Trophoblast cell (in vitro differentiated cells and primary cell): ENCODE measurements around the gene C8G.

ENCODE experiments used
- DNase-seq, 2 donors: peaks; one replicate each; pipeline ENCODE4 v3.0.0-alpha.2; 2016
- H2AFZ ChIP-seq: 2 replicates; pipeline ENCODE4 v1.6.1; 2013; ENCODE audit warnings: low read length, moderate library complexity, mild to moderate bottlenecking; ENCODE audit not compliant: insufficient read depth, poor library complexity
- H2AK5ac ChIP-seq: 2 replicates; pipeline ENCODE4 v1.6.1; 2013; ENCODE audit warnings: mild to moderate bottlenecking, low read length
- H2BK120ac ChIP-seq: 2 replicates; pipeline ENCODE4 v1.6.1; 2013; ENCODE audit warnings: low read length, mild to moderate bottlenecking, moderate library complexity; ENCODE audit not compliant: insufficient read depth, poor library complexity
- H2BK12ac ChIP-seq: 2 replicates; pipeline ENCODE4 v1.6.1; 2013; ENCODE audit warnings: mild to moderate bottlenecking, low read length, moderate library complexity
- H2BK5ac ChIP-seq: 2 replicates; pipeline ENCODE4 v1.6.1; 2013; ENCODE audit warnings: low read length, low read depth, moderate library complexity, mild to moderate bottlenecking; ENCODE audit not compliant: poor library complexity
- H3K14ac ChIP-seq: 2 replicates; pipeline ENCODE4 v1.6.1; 2013; ENCODE audit warnings: mild to moderate bottlenecking, low read length
- H3K18ac ChIP-seq: 2 replicates; pipeline ENCODE4 v1.6.1; 2013; ENCODE audit warnings: mild to moderate bottlenecking, low read length
- H3K23ac ChIP-seq: 2 replicates; pipeline ENCODE4 v1.6.1; 2013; ENCODE audit warnings: low read length
- H3K27ac ChIP-seq: 2 replicates; pipeline ENCODE4 v1.5.1; 2013; ENCODE audit warnings: low read depth, mild to moderate bottlenecking, inconsistent platforms, low read length, moderate library complexity
- H3K27me3 ChIP-seq: 2 replicates; pipeline ENCODE4 v1.6.1; 2013; ENCODE audit warnings: inconsistent platforms, mild to moderate bottlenecking, low read length, moderate library complexity; ENCODE audit not compliant: insufficient read depth
- H3K36me3 ChIP-seq, 2 experiments: 1 replicate in 1 of 2; 2 replicates in 1 of 2; pipeline ENCODE4 v1.6.1; 2013; ENCODE audit warnings: low read length in 2 of 2, mild to moderate bottlenecking in 2 of 2, moderate library complexity in 1 of 2; ENCODE audit not compliant: insufficient read depth in 2 of 2, control insufficient read depth in 1 of 2
- H3K4ac ChIP-seq: 2 replicates; pipeline ENCODE4 v1.6.1; 2013; ENCODE audit warnings: low read depth, mild to moderate bottlenecking, low read length, moderate library complexity
- H3K4me1 ChIP-seq, 2 experiments: 1 replicate in 1 of 2; 2 replicates in 1 of 2; pipeline ENCODE4 v1.6.1; 2013; ENCODE audit warnings: low read length in 2 of 2, mild to moderate bottlenecking in 2 of 2, moderate library complexity in 1 of 2; ENCODE audit not compliant: insufficient read depth in 2 of 2, control insufficient read depth in 1 of 2
- H3K4me2 ChIP-seq: 2 replicates; pipeline ENCODE4 v1.6.1; 2013; ENCODE audit warnings: inconsistent platforms, mild to moderate bottlenecking, low read length, moderate library complexity
- H3K4me3 ChIP-seq: 2 replicates; pipeline ENCODE4 v1.5.1; 2013; ENCODE audit warnings: mild to moderate bottlenecking, low read depth, low read length, inconsistent platforms
- H3K79me1 ChIP-seq: one replicate; pipeline ENCODE4 v1.6.1; 2013; ENCODE audit warnings: low read length
- H3K79me2 ChIP-seq: 2 replicates; pipeline ENCODE4 v1.6.1; 2013; ENCODE audit warnings: low read length, mild to moderate bottlenecking; ENCODE audit not compliant: control insufficient read depth, insufficient read depth, poor library complexity
- H3K9ac ChIP-seq: 2 replicates; pipeline ENCODE4 v1.6.1; 2013; ENCODE audit warnings: mild to moderate bottlenecking, low read length
- H3K9me3 ChIP-seq: 2 replicates; pipeline ENCODE4 v1.6.1; 2013; ENCODE audit warnings: low read depth, mild to moderate bottlenecking, control low read depth, inconsistent platforms, low read length; ENCODE audit not compliant: insufficient read depth
- H4K12ac ChIP-seq: 2 replicates; pipeline ENCODE4 v1.6.1; 2013; ENCODE audit warnings: low read depth, mild to moderate bottlenecking, low read length, moderate library complexity
- H4K8ac ChIP-seq: 2 replicates; pipeline ENCODE4 v1.6.1; 2013; ENCODE audit warnings: low read depth, mild to moderate bottlenecking, low read length, moderate library complexity
- H4K91ac ChIP-seq: one replicate; pipeline ENCODE4 v1.6.1; 2013; ENCODE audit warnings: low read depth, mild to moderate bottlenecking, low read length, moderate library complexity
- WGBS: extraction: QIAGEN DNeasy Blood & Tissue Kit; methylation state at CpG from one replicate; pipeline ENCODE4 v1.1.7; 2013; ENCODE audit warnings: missing lambda C conversion rate; ENCODE audit not compliant: insufficient read length, insufficient coverage; ENCODE audit errors: extremely low coverage; 5-methylcytosine and 5-hydroxymethylcytosine counted together

C8G gene

GRCh38 chr9:136978865-136979544 is 34.0 kb downstream of the C8G start:
- H3K23ac ChIP-seq, result no peak overlapping the region
- no peak overlapping the region for H3K14ac ChIP-seq
- no peaks in the 10 kb centered on the region for H3K79me1 ChIP-seq
- H3K27me3 ChIP-seq, result no peaks in the 10 kb centered on the region
- peaks cover 5% of the 10 kb centered on the region for H3K9me3 ChIP-seq
- H4K12ac ChIP-seq, result no peak overlapping the region
- no peak for DNase-seq
- no peak overlapping the region for H2BK5ac ChIP-seq
- H3K4me3 ChIP-seq, result no peak overlapping the region
- H2AK5ac ChIP-seq, result no peak overlapping the region
- no peak overlapping the region for H3K27ac ChIP-seq
- H3K4ac ChIP-seq, result no peak overlapping the region
- no peak overlapping the region for H3K9ac ChIP-seq
- H4K8ac ChIP-seq, result no peak overlapping the region
- H3K4me2 ChIP-seq, result no peak overlapping the region
- H3K4me1 ChIP-seq, result peaks cover 0 to 2% of the 10 kb centered on the region in 2 experiments
- WGBS, result no CpG with 5 or more reads among the region's 41 CpGs
- H3K79me2 ChIP-seq, result no peaks in the 10 kb centered on the region
- no peak overlapping the region for H2AFZ ChIP-seq
- H2BK12ac ChIP-seq, result no peak overlapping the region
- no peaks in the 10 kb centered on the region for H3K36me3 ChIP-seq
- H4K91ac ChIP-seq, result no peak overlapping the region
- no peak overlapping the region for H2BK120ac ChIP-seq
- no peak overlapping the region for H3K18ac ChIP-seq

- no peak overlapping the region for H3K27ac ChIP-seq
- no peak overlapping the region for H3K4ac ChIP-seq
- H3K9ac ChIP-seq, result no peak overlapping the region
- H3K36me3 ChIP-seq, result no peaks in the 10 kb centered on the region
- no peaks in the 10 kb centered on the region for H3K79me2 ChIP-seq
- H3K4me3 ChIP-seq, result no peak overlapping the region
- H2BK12ac ChIP-seq, result no peak overlapping the region
- H3K79me1 ChIP-seq, result no peaks in the 10 kb centered on the region
- H3K27me3 ChIP-seq, result no peaks in the 10 kb centered on the region
- no peak overlapping the region for H2BK120ac ChIP-seq
- H3K9me3 ChIP-seq, result peaks cover 5% of the 10 kb centered on the region
- no peak for DNase-seq
- no peak overlapping the region for H2AK5ac ChIP-seq
- no peak overlapping the region for H2AFZ ChIP-seq
- H3K23ac ChIP-seq, result no peak overlapping the region
- H4K12ac ChIP-seq, result no peak overlapping the region
- no peak overlapping the region for H3K18ac ChIP-seq
- H4K8ac ChIP-seq, result no peak overlapping the region
- H4K91ac ChIP-seq, result no peak overlapping the region
- no peak overlapping the region for H3K14ac ChIP-seq
- H2BK5ac ChIP-seq, result no peak overlapping the region
- no CpG with 5 or more reads among the region's 26 CpGs for WGBS
- no peak overlapping the region for H3K4me2 ChIP-seq
- H3K4me1 ChIP-seq, result peaks cover 1 to 6% of the 10 kb centered on the region in 2 experiments
These were observed 34.9 kb downstream of the C8G start for GRCh38 chr9:136979769-136980587.

- no peak for DNase-seq
- H2BK120ac ChIP-seq, result no peak overlapping the region
- H2BK5ac ChIP-seq, result no peak overlapping the region
- peaks cover 5% of the 10 kb centered on the region for H3K9me3 ChIP-seq
- H3K27ac ChIP-seq, result no peak overlapping the region
- H3K79me2 ChIP-seq, result no peaks in the 10 kb centered on the region
- no peak overlapping the region for H3K23ac ChIP-seq
- H4K8ac ChIP-seq, result no peak overlapping the region
- no peak overlapping the region for H2BK12ac ChIP-seq
- no peak overlapping the region for H2AK5ac ChIP-seq
- WGBS, result no CpG with 5 or more reads among the region's 16 CpGs
- peaks cover 6% of the 10 kb centered on the region for H3K27me3 ChIP-seq
- no peaks in the 10 kb centered on the region for H3K36me3 ChIP-seq
- peaks cover 3% of the 10 kb centered on the region for H3K79me1 ChIP-seq
- no peak overlapping the region for H3K4ac ChIP-seq
- no peak overlapping the region for H3K4me2 ChIP-seq
- no peak overlapping the region for H2AFZ ChIP-seq
- H4K12ac ChIP-seq, result no peak overlapping the region
- no peak overlapping the region for H3K18ac ChIP-seq
- H3K4me3 ChIP-seq, result no peak overlapping the region
- H3K4me1 ChIP-seq, result peaks cover 7 to 12% of the 10 kb centered on the region in 2 experiments
- no peak overlapping the region for H4K91ac ChIP-seq
- no peak overlapping the region for H3K14ac ChIP-seq
- H3K9ac ChIP-seq, result no peak overlapping the region
These were observed 35.8 kb downstream of the C8G start for GRCh38 chr9:136980669-136981478.

GRCh38 chr9:136981588-136982231 is 36.7 kb downstream of the C8G start:
- Histone ChIP-seq H3K9me3 (peaks cover 5% of the 10 kb centered on the region), H2BK120ac (no peak overlapping the region), H3K4ac (no peak overlapping the region), H2AK5ac (no peak overlapping the region), H4K91ac (no peak overlapping the region), H3K79me1 (peaks cover 3% of the 10 kb centered on the region), H2BK12ac (no peak overlapping the region), H3K18ac (no peak overlapping the region), H3K9ac (no peak overlapping the region), H2AFZ (no peak overlapping the region), H3K4me1 (peaks cover 7 to 12% of the 10 kb centered on the region in 2 experiments), H3K27ac (no peak overlapping the region), H3K23ac (no peak overlapping the region), H3K4me3 (no peak overlapping the region), H3K14ac (no peak overlapping the region), H3K4me2 (no peak overlapping the region), H3K79me2 (no peaks in the 10 kb centered on the region), H3K36me3 (no peaks in the 10 kb centered on the region), H4K12ac (no peak overlapping the region), H3K27me3 (peaks cover 9% of the 10 kb centered on the region), H2BK5ac (no peak overlapping the region), H4K8ac (no peak overlapping the region)
- WGBS, result no CpG with 5 or more reads among the region's 17 CpGs
- DNase-seq, result no peak
